ENCODE data around the gene WEE2.

- TF ChIP-seq POLR2AphosphoS5 (IDR thresholded peaks at IDR 0.05) (no peak), CTCF (IDR thresholded peaks at IDR 0.05) (no peak), POLR2A (IDR thresholded peaks at IDR 0.05) (no peak)
These were observed 4.6 kb downstream of the WEE2 start for GRCh38 chr7:141712603-141713255.

Measured in breast epithelium (tissue), 3 donors.